Thoracic aorta (tissue), 2 donors: Measurements from ENCODE around the gene TINAGL1. TPM values are rescaled to one million over a fixed set of nuclear protein-coding genes. Genes with fewer than 3 reads are reported as not detected.
"Not testable (repeated sequence)": the region's sequence is repeated elsewhere in the genome, so short reads cannot be mapped to it uniquely, and the experiment has no call there.

Source experiments
- ATAC-seq: fragments of 150-250 bp; one replicate; pipeline ENCODE4 v1.8.0; 2017; ENCODE audit warnings: low read depth; ENCODE audit not compliant: insufficient number of reproducible peaks, low FRiP score
- DNase-seq: peaks from one replicate; pipeline ENCODE4 v3.0.0-alpha.2; 2020; ENCODE audit warnings: low spot score
- H3K27ac ChIP-seq, 2 donors: fragments of 200-600 bp; sonication (generic); 1 replicate in 1 of 2; 2 replicates in 1 of 2; pipeline ENCODE4 v1.5.1; 2016; ENCODE audit warnings: mild to moderate bottlenecking in 2 of 2, moderate library complexity in 2 of 2
- H3K27me3 ChIP-seq: fragments of 200-600 bp; sonication (generic); replicated peaks from 2 replicates; pipeline ENCODE4 v1.6.0; 2016; ENCODE audit warnings: mild to moderate bottlenecking; ENCODE audit not compliant: insufficient read depth
- H3K36me3 ChIP-seq: fragments of 200-600 bp; sonication (generic); one replicate; pipeline ENCODE4 v1.5.1; 2016
- H3K4me1 ChIP-seq, 2 donors: fragments of 200-600 bp; sonication (generic); 1 replicate in 1 of 2; 2 replicates in 1 of 2; pipeline versions ENCODE4 v1.5.1 to v1.6.0; 2016; ENCODE audit warnings: low read depth in 2 of 2, mild to moderate bottlenecking in 1 of 2; ENCODE audit not compliant: control insufficient read depth in 1 of 2
- H3K4me3 ChIP-seq: fragments of 200-600 bp; sonication (generic); 2 replicates; pipeline ENCODE4 v1.5.1; 2016; ENCODE audit warnings: mild to moderate bottlenecking
- H3K9me3 ChIP-seq: fragments of 200-600 bp; sonication (generic); 2 replicates; pipeline ENCODE4 v1.5.1; 2016
- CTCF ChIP-seq: fragments of 200-600 bp; sonication (generic); IDR thresholded peaks from one replicate; pipeline ENCODE4 v1.5.1; 2019; ENCODE audit warnings: antibody characterized with exemption
- total RNA-seq, 2 donors: library from RNA; depleted of rRNA; stranded (reverse); fragments of >200 nt; gene quantifications; one replicate each; pipeline versions ENCODE4 v1.1.0 to v1.2.3, GENCODE V29; 2016

Gene TINAGL1
- total RNA-seq, 2 donors from 2014 or later: 581 to 1,250 TPM

- no peak for TF ChIP-seq CTCF
- no peak overlapping the region for H3K4me3 ChIP-seq
- no peak for DNase-seq
- no peaks in the 10 kb centered on the region for H3K27me3 ChIP-seq
- no peaks in the 10 kb centered on the region for H3K9me3 ChIP-seq
- peaks cover 68 to 85% of the 10 kb centered on the region in 2 donors for H3K4me1 ChIP-seq
- H3K27ac ChIP-seq: peak overlapping the region; percentile 97 to 99
- ATAC-seq: no peak
- peaks cover 36% of the 10 kb centered on the region for H3K36me3 ChIP-seq
Measured at GRCh38 chr1:31585736-31586365, 9.5 kb downstream of the TINAGL1 start.

GRCh38 chr1:31586376-31587327, 10.3 kb downstream of the TINAGL1 start:
- Histone ChIP-seq H3K36me3 (peaks cover 36% of the 10 kb centered on the region), H3K27ac (peak overlapping the region; percentile 97 to 99), H3K4me1 (peaks cover 64 to 83% of the 10 kb centered on the region in 2 donors), H3K27me3 (no peaks in the 10 kb centered on the region), H3K4me3 (peak overlapping the region; percentile 25), H3K9me3 (no peaks in the 10 kb centered on the region)
- DNase-seq: no peak
- no peak for TF ChIP-seq CTCF
- ATAC-seq: no peak

GRCh38 chr1:31587328-31587699, 11.0 kb downstream of the TINAGL1 start:
- not testable (repeated sequence) for H3K27me3 ChIP-seq, ATAC-seq, H3K9me3 ChIP-seq, DNase-seq
- peak overlapping the region; percentile 97 to 99 for H3K27ac ChIP-seq
- peak overlapping the region; percentile 12 for H3K4me3 ChIP-seq
- peaks cover 61 to 83% of the 10 kb centered on the region in 2 donors for H3K4me1 ChIP-seq
- peaks cover 36% of the 10 kb centered on the region for H3K36me3 ChIP-seq

GRCh38 chr1:31587720-31588423, 11.6 kb downstream of the TINAGL1 start:
- DNase-seq: peak; percentile 68
- ATAC-seq: peak; percentile 33
- H3K4me3 ChIP-seq: peak overlapping the region; percentile 63

More at GRCh38 chr1:31587720-31588423, 11.6 kb downstream of the TINAGL1 start:
- peaks cover 55 to 81% of the 10 kb centered on the region in 2 donors for H3K4me1 ChIP-seq
- peak overlapping the region; percentile 97 to 99 for H3K27ac ChIP-seq
- TF ChIP-seq CTCF: peak; percentile 56
- H3K27me3 ChIP-seq: no peaks in the 10 kb centered on the region
- no peaks in the 10 kb centered on the region for H3K9me3 ChIP-seq
- peaks cover 36% of the 10 kb centered on the region for H3K36me3 ChIP-seq
